ENCODE results near the gene AFAP1. TPM values are rescaled to one million over a fixed set of nuclear protein-coding genes. Genes with fewer than 3 reads are reported as not detected.

Gene AFAP1
- total and polyA plus RNA-seq, 2 of the 8 experiments (the other 6 are each of a cell fraction or from before 2014, with no cell fraction given): 3.6 to 18.2 TPM

DNA sequence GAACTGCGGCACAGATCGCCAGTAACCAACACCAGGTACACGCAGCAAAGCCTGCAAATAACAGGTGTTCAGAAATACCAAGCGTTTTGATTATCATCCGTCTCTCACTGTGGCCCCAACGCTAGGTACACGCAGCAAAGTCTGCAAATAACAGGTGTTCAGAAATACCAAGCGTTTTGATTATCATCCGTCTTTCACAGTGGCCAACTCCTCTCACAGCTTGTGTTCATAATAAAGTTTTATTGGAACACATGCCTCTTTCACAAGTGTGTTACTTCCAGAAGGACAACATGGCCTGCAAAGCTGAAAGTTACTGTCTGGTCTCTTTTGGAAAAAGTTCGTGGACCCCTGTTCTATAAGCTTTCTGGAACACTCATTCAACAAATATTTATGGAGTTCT, 153.1 kb downstream of the AFAP1 start:
- FAIRE-seq (no peak), DNase-seq (ENCODE audit: low read depth in 1 of 2, low spot score in 2 of 2) (no peak)
- H2BK12ac ChIP-seq (ENCODE audit: low read depth, low read length): no peak overlapping the region
- no peaks in the 10 kb centered on the region for H3K4me1 ChIP-seq (replicated peaks in 1 of 4; ENCODE audit: control insufficient read depth in 3 of 4, insufficient read depth in 4 of 4, low read length in 3 of 4)
- no peak overlapping the region for H2BK15ac ChIP-seq (ENCODE audit: low read length)
- H3K9me3 ChIP-seq (ENCODE audit: insufficient read depth in 2 of 2, low read depth in 1 of 2, low read length in 1 of 2): no peaks in the 10 kb centered on the region
- H3K36me3 ChIP-seq (ENCODE audit: control insufficient read depth in 2 of 4, insufficient read depth in 4 of 4, low read length in 3 of 4): no peaks in the 10 kb centered on the region; a peak in 1 of 8 replicates
- H3K4me2 ChIP-seq (ENCODE audit: insufficient read depth in 1 of 2, low read depth in 2 of 2, low read length in 2 of 2): no peak overlapping the region
- H2BK120ac ChIP-seq (replicated peaks; ENCODE audit: low read depth, low read length): no peak overlapping the region
- H3K9ac ChIP-seq (replicated peaks in 1 of 4; ENCODE audit: extremely low read depth in 1 of 4, low read depth in 3 of 4, low read length in 3 of 4): no peak overlapping the region
- no peaks in the 10 kb centered on the region for H3K23me2 ChIP-seq (ENCODE audit: low read depth, low read length)
- H2BK20ac ChIP-seq (ENCODE audit: low read length): no peak overlapping the region
- H3K4me3 ChIP-seq (ENCODE audit: extremely low read depth in 1 of 4, insufficient read depth in 2 of 4, low read depth in 3 of 4, low read length in 4 of 4): no peak overlapping the region
- no peak overlapping the region for H2BK5ac ChIP-seq (ENCODE audit: low read depth, low read length)
- H4K5ac ChIP-seq (ENCODE audit: insufficient read length, low read depth, low read length): no peak overlapping the region
- H3K23ac ChIP-seq (ENCODE audit: insufficient read length): no peak overlapping the region
- 83% methylated on average over 10 of the region's 10 CpGs; no CpG with 5 or more reads in 1 of the 2 experiments for WGBS, 2 experiments (ENCODE audit: extremely low coverage in 1 of 2, insufficient coverage in 1 of 2, insufficient read length in 1 of 2, insufficient replicate concordance in 2 of 2, low coverage in 1 of 2, low lambda C conversion rate in 2 of 2, missing lambda C conversion rate in 1 of 2)
- H4K91ac ChIP-seq (replicated peaks; ENCODE audit: insufficient read length, low read length): no peak overlapping the region
- H3K14ac ChIP-seq (ENCODE audit: insufficient read length): no peak overlapping the region
- no peak overlapping the region for H4K8ac ChIP-seq (ENCODE audit: extremely low read depth, insufficient read depth, low read length)
- TF ChIP-seq GTF2F1 (IDR thresholded peaks at IDR 0.05; ENCODE audit: borderline replicate concordance, low read depth, low read length): no peak
- no peak for TF ChIP-seq RFX5 (IDR thresholded peaks at IDR 0.05; ENCODE audit: borderline replicate concordance, low read depth, low read length)
- TF ChIP-seq HDAC6 (IDR thresholded peaks at IDR 0.05; ENCODE audit: low read depth, low read length): no peak
- TF ChIP-seq, protein P1, sequence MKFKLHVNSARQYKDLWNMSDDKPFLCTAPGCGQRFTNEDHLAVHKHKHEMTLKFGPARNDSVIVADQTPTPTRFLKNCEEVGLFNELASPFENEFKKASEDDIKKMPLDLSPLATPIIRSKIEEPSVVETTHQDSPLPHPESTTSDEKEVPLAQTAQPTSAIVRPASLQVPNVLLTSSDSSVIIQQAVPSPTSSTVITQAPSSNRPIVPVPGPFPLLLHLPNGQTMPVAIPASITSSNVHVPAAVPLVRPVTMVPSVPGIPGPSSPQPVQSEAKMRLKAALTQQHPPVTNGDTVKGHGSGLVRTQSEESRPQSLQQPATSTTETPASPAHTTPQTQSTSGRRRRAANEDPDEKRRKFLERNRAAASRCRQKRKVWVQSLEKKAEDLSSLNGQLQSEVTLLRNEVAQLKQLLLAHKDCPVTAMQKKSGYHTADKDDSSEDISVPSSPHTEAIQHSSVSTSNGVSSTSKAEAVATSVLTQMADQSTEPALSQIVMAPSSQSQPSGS (IDR thresholded peaks at IDR 0.05; ENCODE audit: low read length): no peak
- TF ChIP-seq SAP30 (IDR thresholded peaks at IDR 0.05; ENCODE audit: insufficient read depth, insufficient replicate concordance, low read length): no peak
- no peak overlapping the region for H3K4ac ChIP-seq (replicated peaks; ENCODE audit: insufficient read length, low read depth, low read length)
- no peak overlapping the region for H2AK5ac ChIP-seq (ENCODE audit: low read depth, low read length)
- H2AFZ ChIP-seq (ENCODE audit: low read length): no peak overlapping the region
- H3K27me3 ChIP-seq (replicated peaks in 1 of 4; ENCODE audit: control insufficient read depth in 3 of 4, extremely low read depth in 1 of 4, insufficient read depth in 3 of 4, low read length in 3 of 4): no peaks in the 10 kb centered on the region
- ChIA-PET CTCF (ENCODE audit: partially characterized antibody) (interaction anchor here (0.8 to 1.4 kb wide), 4 partner anchors 16 to 230 kb away, joined by 3 to 8 read pairs (median 4); no protein-coding TSS in a partner anchor), POLR2A (ENCODE audit: partially characterized antibody) (no interaction called here)
- peaks cover 0 to 2% of the 10 kb centered on the region in 2 experiments for H4K20me1 ChIP-seq (replicated peaks in 1 of 2; ENCODE audit: control insufficient read depth in 1 of 2, insufficient read depth in 2 of 2, low read length in 2 of 2)
- H3K27ac ChIP-seq (ENCODE audit: low read depth, low read length): no peak overlapping the region
- H3K18ac ChIP-seq (ENCODE audit: extremely low read depth, low read length): no peak overlapping the region
- H3K79me2 ChIP-seq (ENCODE audit: control insufficient read depth in 1 of 2, insufficient read depth in 2 of 2, low read length in 2 of 2): no peaks in the 10 kb centered on the region
- H3K79me1 ChIP-seq (ENCODE audit: low read depth, low read length): no peaks in the 10 kb centered on the region
- H3K56ac ChIP-seq (replicated peaks; ENCODE audit: insufficient read length, low read depth, low read length): no peak overlapping the region

Measured in H1 (cell line).